ENCODE measurements around the gene AGBL1. TPM values are rescaled to one million over a fixed set of nuclear protein-coding genes. Genes with fewer than 3 reads are reported as not detected.

AGBL1 gene
- total and polyA plus RNA-seq, 2 donors (not counting 1 experiment from before 2014, with no cell fraction given) = not detected

- no peak overlapping the region for H3K4me3 Mint-ChIP-seq
- no peak for ATAC-seq (ENCODE audit: low read depth)
Measured at GRCh38 chr15:86316726-86317383, 237.2 kb downstream of the AGBL1 start.

GRCh38 chr15:86317384-86317740 lies 237.7 kb downstream of the AGBL1 start:
- H3K9ac ChIP-seq (ENCODE audit: low read length) = no peak overlapping the region
- POLR2A ChIA-PET = no interaction called here

More at GRCh38 chr15:86316726-86317383, 237.2 kb downstream of the AGBL1 start:
- CTCF ChIA-PET = no interaction called here
- Mint-ChIP-seq H3K9me3 (ENCODE audit: insufficient read depth) (peaks cover 4% of the 10 kb centered on the region), H3K27ac (no peak overlapping the region), H3K27me3 (no peaks in the 10 kb centered on the region), H3K4me1 (no peaks in the 10 kb centered on the region)
- Histone ChIP-seq H3K4me2 (replicated peaks; ENCODE audit: low read depth, low read length, poor library complexity, severe bottlenecking) (no peak overlapping the region), H3K9ac (ENCODE audit: low read length) (no peak overlapping the region), H3K27ac (ENCODE audit: low read length in 2 of 2) (no peak overlapping the region), H3K27me3 (replicated peaks in 1 of 4; ENCODE audit: control extremely low read depth in 1 of 4, control insufficient read depth in 3 of 4, insufficient read depth in 4 of 4, low read length in 3 of 4) (no peaks in the 10 kb centered on the region), H4K20me1 (ENCODE audit: control insufficient read depth, insufficient read depth, low read length, poor library complexity, severe bottlenecking) (no peaks in the 10 kb centered on the region), H3K4me3 (ENCODE audit: control extremely low read depth in 1 of 5, extremely low read depth in 1 of 5, insufficient read depth in 1 of 5, low read depth in 2 of 5, low read length in 4 of 5) (no peak overlapping the region), H2AFZ (ENCODE audit: insufficient read depth, low read depth, low read length, poor library complexity, severe bottlenecking) (no peak overlapping the region), H3K36me3 (replicated peaks in 1 of 2; ENCODE audit: control extremely low read depth in 1 of 2, control insufficient read depth in 1 of 2, extremely low read depth in 1 of 2, insufficient read depth in 2 of 2, low read length in 1 of 2) (no peaks in the 10 kb centered on the region), H3K4me1 (ENCODE audit: control insufficient read depth in 2 of 2, insufficient read depth in 2 of 2, low read length in 2 of 2) (no peaks in the 10 kb centered on the region), H3K79me2 (ENCODE audit: control insufficient read depth, insufficient read depth, low read length) (no peaks in the 10 kb centered on the region), H3K9me3 (ENCODE audit: control extremely low read depth in 1 of 3, control insufficient read depth in 2 of 3, insufficient read depth in 1 of 3, low read length in 2 of 3) (no peaks in the 10 kb centered on the region)
- WGBS (ENCODE audit: insufficient coverage) = 23% methylated on average over 4 of the region's 6 CpGs
- no peak for TF ChIP-seq EZH2 (IDR thresholded peaks at IDR 0.05; ENCODE audit: borderline replicate concordance, insufficient read depth, low read depth, low read length, poor library complexity, severe bottlenecking)
- TF ChIP-seq, protein P1, sequence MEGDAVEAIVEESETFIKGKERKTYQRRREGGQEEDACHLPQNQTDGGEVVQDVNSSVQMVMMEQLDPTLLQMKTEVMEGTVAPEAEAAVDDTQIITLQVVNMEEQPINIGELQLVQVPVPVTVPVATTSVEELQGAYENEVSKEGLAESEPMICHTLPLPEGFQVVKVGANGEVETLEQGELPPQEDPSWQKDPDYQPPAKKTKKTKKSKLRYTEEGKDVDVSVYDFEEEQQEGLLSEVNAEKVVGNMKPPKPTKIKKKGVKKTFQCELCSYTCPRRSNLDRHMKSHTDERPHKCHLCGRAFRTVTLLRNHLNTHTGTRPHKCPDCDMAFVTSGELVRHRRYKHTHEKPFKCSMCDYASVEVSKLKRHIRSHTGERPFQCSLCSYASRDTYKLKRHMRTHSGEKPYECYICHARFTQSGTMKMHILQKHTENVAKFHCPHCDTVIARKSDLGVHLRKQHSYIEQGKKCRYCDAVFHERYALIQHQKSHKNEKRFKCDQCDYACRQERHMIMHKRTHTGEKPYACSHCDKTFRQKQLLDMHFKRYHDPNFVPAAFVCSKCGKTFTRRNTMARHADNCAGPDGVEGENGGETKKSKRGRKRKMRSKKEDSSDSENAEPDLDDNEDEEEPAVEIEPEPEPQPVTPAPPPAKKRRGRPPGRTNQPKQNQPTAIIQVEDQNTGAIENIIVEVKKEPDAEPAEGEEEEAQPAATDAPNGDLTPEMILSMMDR (IDR thresholded peaks at IDR 0.05) = no peak
- DNase-seq = no peak
- intact Hi-C loops (cut with micrococcal nuclease) = no loop called here
- POLR2A ChIA-PET = no interaction called here

More at GRCh38 chr15:86317384-86317740, 237.7 kb downstream of the AGBL1 start:
- Histone ChIP-seq H3K4me3 (ENCODE audit: control extremely low read depth in 1 of 5, extremely low read depth in 1 of 5, insufficient read depth in 1 of 5, low read depth in 2 of 5, low read length in 4 of 5) (no peak overlapping the region), H3K9me3 (ENCODE audit: control extremely low read depth in 1 of 3, control insufficient read depth in 2 of 3, insufficient read depth in 1 of 3, low read length in 2 of 3) (no peaks in the 10 kb centered on the region), H2AFZ (ENCODE audit: insufficient read depth, low read depth, low read length, poor library complexity, severe bottlenecking) (no peak overlapping the region), H3K4me2 (replicated peaks; ENCODE audit: low read depth, low read length, poor library complexity, severe bottlenecking) (no peak overlapping the region), H3K36me3 (replicated peaks in 1 of 2; ENCODE audit: control extremely low read depth in 1 of 2, control insufficient read depth in 1 of 2, extremely low read depth in 1 of 2, insufficient read depth in 2 of 2, low read length in 1 of 2) (no peaks in the 10 kb centered on the region), H3K79me2 (ENCODE audit: control insufficient read depth, insufficient read depth, low read length) (no peaks in the 10 kb centered on the region), H3K4me1 (ENCODE audit: control insufficient read depth in 2 of 2, insufficient read depth in 2 of 2, low read length in 2 of 2) (no peaks in the 10 kb centered on the region), H4K20me1 (ENCODE audit: control insufficient read depth, insufficient read depth, low read length, poor library complexity, severe bottlenecking) (no peaks in the 10 kb centered on the region), H3K27ac (ENCODE audit: low read length in 2 of 2) (no peak overlapping the region), H3K27me3 (replicated peaks in 1 of 4; ENCODE audit: control extremely low read depth in 1 of 4, control insufficient read depth in 3 of 4, insufficient read depth in 4 of 4, low read length in 3 of 4) (no peaks in the 10 kb centered on the region)
- Mint-ChIP-seq H3K27ac (no peak overlapping the region), H3K4me3 (no peak overlapping the region), H3K4me1 (no peaks in the 10 kb centered on the region), H3K9me3 (ENCODE audit: insufficient read depth) (peaks cover 4% of the 10 kb centered on the region), H3K27me3 (no peaks in the 10 kb centered on the region)
- no peak for TF ChIP-seq EZH2 (IDR thresholded peaks at IDR 0.05; ENCODE audit: borderline replicate concordance, insufficient read depth, low read depth, low read length, poor library complexity, severe bottlenecking)
- TF ChIP-seq, protein P1 (IDR thresholded peaks at IDR 0.05) = no peak
- ATAC-seq (ENCODE audit: low read depth) (no peak), DNase-seq (no peak)
- CTCF ChIA-PET = no interaction called here
- intact Hi-C loops (cut with micrococcal nuclease) = no loop called here
- 63% methylated on average over 4 of the region's 4 CpGs for WGBS (ENCODE audit: insufficient coverage)

Measured in B cell (primary cell).